Measurements from ENCODE around the gene ZNF681.
A peak's percentile ranks its signal among the peaks of the same experiment; 100 is the strongest.

Gene ZNF681

GRCh38 chr19:23758187-23759074 is at the start of gene ZNF681:
TSS of gene ZNF681 (minus strand) at chr19:23758891. CDS start at chr19:23758749, 142 bp downstream.
- peak; percentile 75 for DNase-seq (ENCODE audit: low spot score)
- no peak for TF ChIP-seq CTCF (IDR thresholded peaks at IDR 0.05; ENCODE audit: borderline replicate concordance, control extremely low read depth, extremely low read depth, insufficient read depth, missing control alignments)
- in situ Hi-C loops (cut with MboI; ENCODE audit: low sequenced_read_pairs, unreplicated experiment), result no loop called here

GRCh38 chr19:23804676-23805075 is 46.0 kb upstream of the ZNF681 start:
- no peak for TF ChIP-seq CTCF (IDR thresholded peaks at IDR 0.05; ENCODE audit: borderline replicate concordance, control extremely low read depth, extremely low read depth, insufficient read depth, missing control alignments)
- in situ Hi-C loops (cut with MboI; ENCODE audit: low sequenced_read_pairs, unreplicated experiment), result no loop called here
- no peak for DNase-seq (ENCODE audit: low spot score)

GRCh38 chr19:23802290-23802689 is 43.6 kb upstream of the ZNF681 start:
- TF ChIP-seq CTCF (IDR thresholded peaks at IDR 0.05; ENCODE audit: borderline replicate concordance, control extremely low read depth, extremely low read depth, insufficient read depth, missing control alignments), result no peak
- in situ Hi-C loops (cut with MboI; ENCODE audit: low sequenced_read_pairs, unreplicated experiment), result no loop called here
- DNase-seq (ENCODE audit: low spot score), result no peak

- TF ChIP-seq CTCF (IDR thresholded peaks at IDR 0.05; ENCODE audit: borderline replicate concordance, control extremely low read depth, extremely low read depth, insufficient read depth, missing control alignments), result no peak
- DNase-seq (ENCODE audit: low spot score), result no peak
- in situ Hi-C loops (cut with MboI; ENCODE audit: low sequenced_read_pairs, unreplicated experiment), result no loop called here
Measured at GRCh38 chr19:23801803-23802202, 43.1 kb upstream of the ZNF681 start.

- no peak for TF ChIP-seq CTCF (IDR thresholded peaks at IDR 0.05; ENCODE audit: borderline replicate concordance, control extremely low read depth, extremely low read depth, insufficient read depth, missing control alignments)
- in situ Hi-C loops (cut with MboI; ENCODE audit: low sequenced_read_pairs, unreplicated experiment), result no loop called here
- DNase-seq (ENCODE audit: low spot score), result no peak
Measured at GRCh38 chr19:23800868-23801267, 42.2 kb upstream of the ZNF681 start.

GRCh38 chr19:23800271-23800670 is 41.6 kb upstream of the ZNF681 start:
- TF ChIP-seq CTCF (IDR thresholded peaks at IDR 0.05; ENCODE audit: borderline replicate concordance, control extremely low read depth, extremely low read depth, insufficient read depth, missing control alignments), result no peak
- in situ Hi-C loops (cut with MboI; ENCODE audit: low sequenced_read_pairs, unreplicated experiment), result no loop called here

More at GRCh38 chr19:23800271-23800670, 41.6 kb upstream of the ZNF681 start:
- DNase-seq (ENCODE audit: low spot score), result no peak

All from GM13976 (cell line).